GM23338 (cell line): ENCODE data around the gene MAPK14.

Experiments used
- CREB1 ChIP-seq: fragments of 250-450 bp; sonication (Bioruptor Pico); IDR thresholded peaks from 2 replicates; pipeline ENCODE4 v1.5.0; 2020; ENCODE audit warnings: low read depth, mild to moderate bottlenecking, moderate library complexity
- CTCF ChIP-seq, 2 experiments: fragments of 200-600 bp in 1 of 2; sonication (generic) in 1 of 2; conservative IDR thresholded peaks; 2 replicates each; pipeline versions ENCODE4 v1.5.1 to v1.6.1; 2016 to 2017; ENCODE audit warnings: antibody characterized with exemption in 2 of 2, low read depth in 2 of 2, mild to moderate bottlenecking in 2 of 2, moderate library complexity in 1 of 2
- ETS1 ChIP-seq: IDR thresholded peaks from 2 replicates; pipeline ENCODE4 v1.6.1; 2016; ENCODE audit warnings: antibody characterized with exemption
- EZH2 ChIP-seq: fragments of 200-600 bp; sonication (generic); IDR thresholded peaks from one replicate; pipeline ENCODE4 v1.8.0; 2017; ENCODE audit warnings: antibody characterized with exemption, mild to moderate bottlenecking, low read depth; ENCODE audit not compliant: unreplicated experiment
- EZH2phosphoT487 ChIP-seq: fragments of 200-600 bp; sonication (generic); IDR thresholded peaks from one replicate; pipeline ENCODE4 v1.8.1; 2018; ENCODE audit warnings: antibody characterized with exemption; ENCODE audit not compliant: unreplicated experiment
- JUNB ChIP-seq: IDR thresholded peaks from one replicate; pipeline ENCODE4 v1.6.1; 2016; ENCODE audit warnings: antibody characterized with exemption; ENCODE audit not compliant: unreplicated experiment
- POLR2AphosphoS5 ChIP-seq: IDR thresholded peaks from 2 replicates; pipeline ENCODE4 v1.6.1; 2016; ENCODE audit warnings: antibody characterized with exemption, low read depth
- STAT1 ChIP-seq: IDR thresholded peaks from one replicate; pipeline ENCODE4 v1.6.1; 2016; ENCODE audit warnings: antibody characterized with exemption; ENCODE audit not compliant: unreplicated experiment
- ZNF331 ChIP-seq: fragments of 250-450 bp; sonication (Bioruptor Pico); IDR thresholded peaks from 2 replicates; pipeline ENCODE4 v1.5.0; 2020; ENCODE audit warnings: low read depth, mild to moderate bottlenecking, moderate library complexity
- TF ChIP-seq, protein P1 (sequence below): IDR thresholded peaks from one replicate; pipeline ENCODE4 v1.6.1; 2018; ENCODE audit warnings: antibody characterized with exemption; ENCODE audit not compliant: unreplicated experiment
- TF ChIP-seq, protein P2 (sequence below): fragments of 250-450 bp; sonication (Bioruptor Pico); IDR thresholded peaks from 2 replicates; pipeline ENCODE4 v1.5.0; 2020; ENCODE audit warnings: mild to moderate bottlenecking, moderate library complexity

DNA sequence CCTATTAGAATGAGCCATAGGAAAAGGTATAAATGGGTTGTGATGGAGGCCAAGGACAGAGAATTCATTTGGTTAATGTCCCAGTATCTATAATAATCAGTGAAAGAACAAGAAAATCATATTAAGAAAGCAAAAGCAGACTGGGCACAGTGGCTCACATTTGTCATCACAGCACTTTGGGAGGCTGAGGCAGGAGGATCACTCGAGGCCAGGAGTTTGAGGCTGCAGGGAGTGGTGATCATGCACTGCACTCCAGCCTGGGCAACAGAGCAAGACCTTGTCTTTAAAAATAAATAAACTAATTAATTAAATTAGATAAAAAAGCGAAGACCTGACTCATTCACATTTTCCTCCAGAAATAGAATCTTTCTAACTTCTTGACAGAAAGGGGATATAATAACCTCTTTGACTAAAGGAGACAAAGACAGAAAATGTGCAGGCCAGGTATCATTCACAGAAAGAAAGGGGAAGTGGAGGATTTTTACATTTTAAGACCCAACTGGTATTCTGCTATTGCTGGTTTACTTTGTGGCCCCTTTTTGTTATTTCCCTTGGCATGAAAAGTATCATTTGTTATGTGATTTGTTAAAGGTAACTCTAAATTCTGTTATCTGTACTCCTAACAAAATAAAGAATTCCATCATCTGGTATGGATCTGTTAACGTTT, 70.8 kb downstream of the MAPK14 start:
- TF ChIP-seq EZH2 (no peak), CTCF (conservative IDR thresholded peaks at IDR 0.05; ENCODE audit: low read depth in 2 of 2) (no peak), POLR2AphosphoS5 (no peak), EZH2phosphoT487 (no peak), JUNB (no peak), ZNF331 (CRISPR knock-in tag) (no peak), STAT1 (no peak), CREB1 (CRISPR knock-in tag) (no peak), ETS1 (no peak)
- TF ChIP-seq, protein P1, sequence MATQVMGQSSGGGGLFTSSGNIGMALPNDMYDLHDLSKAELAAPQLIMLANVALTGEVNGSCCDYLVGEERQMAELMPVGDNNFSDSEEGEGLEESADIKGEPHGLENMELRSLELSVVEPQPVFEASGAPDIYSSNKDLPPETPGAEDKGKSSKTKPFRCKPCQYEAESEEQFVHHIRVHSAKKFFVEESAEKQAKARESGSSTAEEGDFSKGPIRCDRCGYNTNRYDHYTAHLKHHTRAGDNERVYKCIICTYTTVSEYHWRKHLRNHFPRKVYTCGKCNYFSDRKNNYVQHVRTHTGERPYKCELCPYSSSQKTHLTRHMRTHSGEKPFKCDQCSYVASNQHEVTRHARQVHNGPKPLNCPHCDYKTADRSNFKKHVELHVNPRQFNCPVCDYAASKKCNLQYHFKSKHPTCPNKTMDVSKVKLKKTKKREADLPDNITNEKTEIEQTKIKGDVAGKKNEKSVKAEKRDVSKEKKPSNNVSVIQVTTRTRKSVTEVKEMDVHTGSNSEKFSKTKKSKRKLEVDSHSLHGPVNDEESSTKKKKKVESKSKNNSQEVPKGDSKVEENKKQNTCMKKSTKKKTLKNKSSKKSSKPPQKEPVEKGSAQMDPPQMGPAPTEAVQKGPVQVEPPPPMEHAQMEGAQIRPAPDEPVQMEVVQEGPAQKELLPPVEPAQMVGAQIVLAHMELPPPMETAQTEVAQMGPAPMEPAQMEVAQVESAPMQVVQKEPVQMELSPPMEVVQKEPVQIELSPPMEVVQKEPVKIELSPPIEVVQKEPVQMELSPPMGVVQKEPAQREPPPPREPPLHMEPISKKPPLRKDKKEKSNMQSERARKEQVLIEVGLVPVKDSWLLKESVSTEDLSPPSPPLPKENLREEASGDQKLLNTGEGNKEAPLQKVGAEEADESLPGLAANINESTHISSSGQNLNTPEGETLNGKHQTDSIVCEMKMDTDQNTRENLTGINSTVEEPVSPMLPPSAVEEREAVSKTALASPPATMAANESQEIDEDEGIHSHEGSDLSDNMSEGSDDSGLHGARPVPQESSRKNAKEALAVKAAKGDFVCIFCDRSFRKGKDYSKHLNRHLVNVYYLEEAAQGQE = no peak
- TF ChIP-seq, protein P2, sequence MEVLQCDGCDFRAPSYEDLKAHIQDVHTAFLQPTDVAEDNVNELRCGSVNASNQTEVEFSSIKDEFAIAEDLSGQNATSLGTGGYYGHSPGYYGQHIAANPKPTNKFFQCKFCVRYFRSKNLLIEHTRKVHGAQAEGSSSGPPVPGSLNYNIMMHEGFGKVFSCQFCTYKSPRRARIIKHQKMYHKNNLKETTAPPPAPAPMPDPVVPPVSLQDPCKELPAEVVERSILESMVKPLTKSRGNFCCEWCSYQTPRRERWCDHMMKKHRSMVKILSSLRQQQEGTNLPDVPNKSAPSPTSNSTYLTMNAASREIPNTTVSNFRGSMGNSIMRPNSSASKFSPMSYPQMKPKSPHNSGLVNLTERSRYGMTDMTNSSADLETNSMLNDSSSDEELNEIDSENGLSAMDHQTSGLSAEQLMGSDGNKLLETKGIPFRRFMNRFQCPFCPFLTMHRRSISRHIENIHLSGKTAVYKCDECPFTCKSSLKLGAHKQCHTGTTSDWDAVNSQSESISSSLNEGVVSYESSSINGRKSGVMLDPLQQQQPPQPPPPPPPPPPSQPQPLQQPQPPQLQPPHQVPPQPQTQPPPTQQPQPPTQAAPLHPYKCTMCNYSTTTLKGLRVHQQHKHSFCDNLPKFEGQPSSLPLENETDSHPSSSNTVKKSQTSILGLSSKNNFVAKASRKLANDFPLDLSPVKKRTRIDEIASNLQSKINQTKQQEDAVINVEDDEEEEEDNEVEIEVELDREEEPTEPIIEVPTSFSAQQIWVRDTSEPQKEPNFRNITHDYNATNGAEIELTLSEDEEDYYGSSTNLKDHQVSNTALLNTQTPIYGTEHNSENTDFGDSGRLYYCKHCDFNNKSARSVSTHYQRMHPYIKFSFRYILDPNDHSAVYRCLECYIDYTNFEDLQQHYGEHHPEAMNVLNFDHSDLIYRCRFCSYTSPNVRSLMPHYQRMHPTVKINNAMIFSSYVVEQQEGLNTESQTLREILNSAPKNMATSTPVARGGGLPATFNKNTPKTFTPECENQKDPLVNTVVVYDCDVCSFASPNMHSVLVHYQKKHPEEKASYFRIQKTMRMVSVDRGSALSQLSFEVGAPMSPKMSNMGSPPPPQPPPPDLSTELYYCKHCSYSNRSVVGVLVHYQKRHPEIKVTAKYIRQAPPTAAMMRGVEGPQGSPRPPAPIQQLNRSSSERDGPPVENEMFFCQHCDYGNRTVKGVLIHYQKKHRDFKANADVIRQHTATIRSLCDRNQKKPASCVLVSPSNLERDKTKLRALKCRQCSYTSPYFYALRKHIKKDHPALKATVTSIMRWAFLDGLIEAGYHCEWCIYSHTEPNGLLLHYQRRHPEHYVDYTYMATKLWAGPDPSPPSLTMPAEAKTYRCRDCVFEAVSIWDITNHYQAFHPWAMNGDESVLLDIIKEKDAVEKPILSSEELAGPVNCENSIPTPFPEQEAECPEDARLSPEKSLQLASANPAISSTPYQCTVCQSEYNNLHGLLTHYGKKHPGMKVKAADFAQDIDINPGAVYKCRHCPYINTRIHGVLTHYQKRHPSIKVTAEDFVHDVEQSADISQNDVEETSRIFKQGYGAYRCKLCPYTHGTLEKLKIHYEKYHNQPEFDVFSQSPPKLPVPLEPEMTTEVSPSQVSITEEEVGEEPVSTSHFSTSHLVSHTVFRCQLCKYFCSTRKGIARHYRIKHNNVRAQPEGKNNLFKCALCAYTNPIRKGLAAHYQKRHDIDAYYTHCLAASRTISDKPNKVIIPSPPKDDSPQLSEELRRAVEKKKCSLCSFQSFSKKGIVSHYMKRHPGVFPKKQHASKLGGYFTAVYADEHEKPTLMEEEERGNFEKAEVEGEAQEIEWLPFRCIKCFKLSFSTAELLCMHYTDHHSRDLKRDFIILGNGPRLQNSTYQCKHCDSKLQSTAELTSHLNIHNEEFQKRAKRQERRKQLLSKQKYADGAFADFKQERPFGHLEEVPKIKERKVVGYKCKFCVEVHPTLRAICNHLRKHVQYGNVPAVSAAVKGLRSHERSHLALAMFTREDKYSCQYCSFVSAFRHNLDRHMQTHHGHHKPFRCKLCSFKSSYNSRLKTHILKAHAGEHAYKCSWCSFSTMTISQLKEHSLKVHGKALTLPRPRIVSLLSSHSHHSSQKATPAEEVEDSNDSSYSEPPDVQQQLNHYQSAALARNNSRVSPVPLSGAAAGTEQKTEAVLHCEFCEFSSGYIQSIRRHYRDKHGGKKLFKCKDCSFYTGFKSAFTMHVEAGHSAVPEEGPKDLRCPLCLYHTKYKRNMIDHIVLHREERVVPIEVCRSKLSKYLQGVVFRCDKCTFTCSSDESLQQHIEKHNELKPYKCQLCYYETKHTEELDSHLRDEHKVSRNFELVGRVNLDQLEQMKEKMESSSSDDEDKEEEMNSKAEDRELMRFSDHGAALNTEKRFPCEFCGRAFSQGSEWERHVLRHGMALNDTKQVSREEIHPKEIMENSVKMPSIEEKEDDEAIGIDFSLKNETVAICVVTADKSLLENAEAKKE (CRISPR knock-in tag) = no peak
